GM18861 (cell line): ENCODE data around the gene TARP.
A peak's percentile ranks its signal among the peaks of the same experiment; 100 is the strongest.
"Not testable (repeated sequence)": the region's sequence is repeated elsewhere in the genome, so short reads cannot be mapped to it uniquely, and the experiment has no call there.

Experiments used
- ATAC-seq: cut with Tn5 transposase; IDR thresholded peaks from one replicate; pipeline ENCODE4 v1.9.1; 2021; ENCODE audit not compliant: unreplicated experiment

TARP gene

DNA sequence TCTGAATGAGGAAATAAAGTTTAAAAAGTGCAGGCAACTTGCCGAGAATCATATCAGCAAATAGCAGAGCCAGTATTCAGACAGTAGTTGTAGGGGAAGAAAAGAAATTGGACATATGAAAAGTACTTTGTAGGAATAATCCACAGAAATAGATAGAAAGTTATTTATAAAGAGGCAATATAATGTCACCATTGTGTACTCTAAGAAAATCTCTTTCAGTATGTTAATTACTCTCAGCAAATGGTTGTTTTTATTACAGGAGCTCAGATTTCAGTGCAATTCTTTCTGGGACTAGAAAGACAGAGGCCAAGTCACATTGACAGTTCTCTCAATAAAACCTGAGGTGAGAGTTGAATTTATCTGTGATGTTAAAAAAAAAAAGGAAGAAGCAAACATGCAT lies 10.2 kb downstream of the TARP start:
- not testable (repeated sequence) for ATAC-seq

DNA sequence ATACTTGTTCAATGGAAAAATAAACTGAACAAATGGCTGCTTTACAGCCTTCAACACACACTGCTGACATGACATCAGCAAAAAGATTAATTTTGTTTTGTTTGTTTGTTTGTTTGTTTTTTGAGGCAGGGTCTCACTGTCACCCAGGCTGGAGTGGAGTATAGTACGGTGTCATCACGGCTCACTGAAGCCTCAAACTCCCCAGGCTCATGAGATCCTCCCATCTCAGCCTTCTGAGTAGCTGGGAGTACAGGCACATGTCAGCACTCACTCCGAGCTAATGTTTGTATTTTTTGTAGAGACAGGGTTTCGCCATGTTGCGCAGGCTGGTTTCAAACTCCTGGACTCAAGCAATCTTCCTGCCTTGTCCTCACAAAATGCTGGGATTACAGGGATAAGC lies 10.9 kb downstream of the TARP start:
- no peak for ATAC-seq

DNA sequence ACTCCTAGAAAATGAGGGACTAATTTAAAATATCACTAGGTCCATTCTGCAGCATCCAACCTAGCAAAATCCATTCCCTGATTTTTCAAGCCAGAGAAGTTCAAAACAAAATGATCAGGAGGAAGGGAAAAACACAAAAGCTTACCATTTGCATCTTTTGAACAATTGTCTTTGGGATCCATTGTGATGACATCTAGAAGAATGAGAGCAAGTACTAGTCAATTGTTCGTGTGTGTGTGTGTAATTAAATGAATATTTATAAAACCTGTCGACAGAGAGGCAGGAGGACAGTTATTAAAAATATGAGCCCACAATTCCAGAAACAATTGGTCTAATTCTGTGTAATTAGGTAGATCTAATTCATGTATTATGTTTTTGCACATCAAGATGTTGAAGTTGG lies 11.4 kb downstream of the TARP start:
- not testable (repeated sequence) for ATAC-seq

DNA sequence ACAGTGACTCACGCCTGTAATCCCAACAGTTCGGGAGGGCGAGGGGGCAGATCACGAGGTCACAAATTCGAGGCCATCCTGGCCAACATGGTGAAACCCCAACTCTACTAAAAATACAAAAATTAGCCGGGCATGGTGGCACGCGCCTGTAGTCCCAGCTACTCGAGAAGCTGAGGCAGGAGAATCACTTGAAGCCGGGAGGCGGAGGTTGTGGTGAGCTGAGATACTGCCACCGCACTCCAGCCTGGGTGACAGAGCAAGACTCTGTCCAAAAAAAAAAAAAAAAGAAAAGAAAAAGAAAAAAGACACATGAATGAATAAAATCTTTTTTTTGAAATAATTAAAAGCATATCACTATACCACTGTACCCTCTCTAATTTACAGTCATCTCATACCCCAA lies 11.8 kb downstream of the TARP start:
- not testable (repeated sequence) for ATAC-seq

DNA sequence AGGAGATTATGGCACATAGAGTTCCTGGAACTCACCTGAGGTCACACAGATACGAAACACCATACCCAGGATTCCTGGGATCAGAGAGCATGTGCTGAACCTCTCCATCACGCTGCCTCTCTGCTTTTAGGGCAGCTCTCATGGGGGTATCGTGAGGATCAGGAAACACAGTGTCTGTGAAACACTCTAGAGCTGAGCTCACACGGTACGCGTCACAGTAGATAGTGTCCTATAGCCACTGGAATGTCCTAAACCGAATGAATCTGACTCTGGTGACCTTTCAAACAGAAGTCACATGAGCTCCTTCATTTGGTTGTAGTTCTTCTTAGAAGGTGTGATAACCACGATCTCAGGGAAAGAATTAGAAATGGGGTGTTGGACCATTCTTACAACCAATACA lies 14.3 kb downstream of the TARP start:
- ATAC-seq: not testable (repeated sequence)

DNA sequence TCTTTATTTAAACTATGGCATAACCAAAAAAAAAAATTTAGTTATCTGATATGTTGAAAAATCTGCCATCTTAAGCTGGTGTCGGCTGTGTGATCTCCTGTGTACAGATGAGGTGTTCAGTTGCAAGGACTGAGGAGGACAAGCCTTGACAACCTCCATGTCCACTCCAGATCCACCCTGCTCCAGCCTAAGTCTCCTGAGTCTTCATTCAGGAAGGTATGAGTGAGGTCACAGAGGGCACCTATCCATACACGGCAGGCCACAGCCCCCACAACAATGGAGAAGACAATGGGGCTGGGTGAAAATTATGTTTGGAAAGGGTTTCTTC lies 16.1 kb downstream of the TARP start:
- no peak for ATAC-seq

DNA sequence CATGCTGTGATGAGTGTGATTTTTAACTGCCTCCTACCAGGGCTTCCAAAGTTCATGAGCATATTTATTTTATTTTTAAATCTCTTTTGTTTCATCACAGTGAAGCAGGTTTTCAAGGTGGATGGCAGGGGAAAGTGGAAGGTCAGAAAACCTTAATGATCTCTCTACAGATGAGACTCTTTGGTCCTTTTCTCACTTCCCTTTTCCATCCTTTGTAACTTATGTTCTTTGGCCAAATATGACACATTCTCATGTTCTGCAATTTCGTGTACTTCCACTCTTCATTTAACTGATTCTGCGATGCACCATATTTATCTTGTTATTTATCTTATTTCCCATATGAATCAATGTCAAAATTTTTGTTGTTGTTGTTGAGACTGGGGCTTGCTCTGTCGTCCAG lies 23.6 kb downstream of the TARP start:
- ATAC-seq: not testable (repeated sequence)

DNA sequence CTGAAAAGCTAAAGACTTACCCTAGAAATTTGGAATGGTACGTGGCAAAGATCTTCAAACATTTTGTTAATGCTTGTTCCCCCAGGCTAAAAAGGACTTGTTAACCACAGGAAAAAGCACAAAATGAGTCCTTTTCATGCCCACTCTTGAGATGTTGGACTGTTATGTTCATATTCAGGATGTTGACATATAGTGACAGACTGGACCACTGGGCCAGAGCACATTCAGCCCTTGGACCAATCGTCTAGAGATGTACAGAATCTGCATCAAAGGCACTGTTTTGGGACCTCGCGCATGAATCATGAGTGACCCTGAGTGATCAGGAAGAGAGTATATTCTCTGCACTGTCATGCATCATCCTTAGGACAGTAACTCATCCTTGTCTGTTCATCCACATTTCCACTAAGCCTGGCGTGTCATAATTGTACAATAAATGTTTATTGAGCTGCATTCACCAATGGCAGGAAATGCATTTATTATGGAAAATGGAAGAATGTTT lies 25.3 kb downstream of the TARP start:
- no peak for ATAC-seq

GRCh38 chr7:38245409-38245977 lies 27.9 kb downstream of the TARP start:
- no peak for ATAC-seq

- ATAC-seq: no peak
Measured at GRCh38 chr7:38244516-38244915, 28.9 kb downstream of the TARP start.

DNA sequence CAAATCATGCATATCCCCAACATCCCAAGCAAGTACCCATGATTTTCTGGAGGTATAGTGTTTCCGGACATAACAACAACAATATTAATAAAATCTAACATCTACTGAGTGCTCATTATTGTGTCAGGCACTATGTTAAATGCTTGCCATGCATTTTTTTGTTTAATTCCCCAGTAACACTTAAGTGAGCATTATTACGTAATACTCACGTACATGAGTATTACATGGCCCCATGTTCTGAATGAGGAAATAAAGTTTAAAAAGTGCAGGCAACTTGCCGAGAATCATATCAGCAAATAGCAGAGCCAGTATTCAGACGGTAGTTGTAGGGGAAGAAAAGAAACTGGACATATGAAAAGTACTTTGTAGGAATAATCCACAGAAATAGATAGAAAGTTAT lies 30.1 kb downstream of the TARP start:
- not testable (repeated sequence) for ATAC-seq

GRCh38 chr7:38242814-38243213 lies 30.6 kb downstream of the TARP start:
- no peak for ATAC-seq

DNA sequence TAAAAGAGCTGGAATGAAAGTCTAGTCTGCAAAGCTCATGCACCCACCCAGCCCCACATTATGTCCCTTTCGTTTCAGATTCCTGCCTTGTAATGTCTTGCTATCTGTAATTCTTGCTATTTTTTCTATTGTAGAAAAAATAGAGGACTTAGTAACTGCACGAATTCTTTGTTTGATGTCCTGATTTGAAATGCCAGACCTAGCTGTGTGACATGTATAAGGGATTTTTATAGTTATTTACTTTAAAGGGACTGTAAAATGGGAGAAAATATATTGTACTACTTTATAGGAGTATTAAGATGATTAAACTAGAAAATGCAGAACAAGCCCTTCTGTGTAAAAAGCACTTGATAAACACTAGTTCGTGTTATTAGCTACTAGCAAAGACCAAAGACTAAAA lies 32.4 kb downstream of the TARP start:
- ATAC-seq: no peak

GRCh38 chr7:38239129-38239528 lies 34.3 kb downstream of the TARP start:
- ATAC-seq: not testable (repeated sequence)

DNA sequence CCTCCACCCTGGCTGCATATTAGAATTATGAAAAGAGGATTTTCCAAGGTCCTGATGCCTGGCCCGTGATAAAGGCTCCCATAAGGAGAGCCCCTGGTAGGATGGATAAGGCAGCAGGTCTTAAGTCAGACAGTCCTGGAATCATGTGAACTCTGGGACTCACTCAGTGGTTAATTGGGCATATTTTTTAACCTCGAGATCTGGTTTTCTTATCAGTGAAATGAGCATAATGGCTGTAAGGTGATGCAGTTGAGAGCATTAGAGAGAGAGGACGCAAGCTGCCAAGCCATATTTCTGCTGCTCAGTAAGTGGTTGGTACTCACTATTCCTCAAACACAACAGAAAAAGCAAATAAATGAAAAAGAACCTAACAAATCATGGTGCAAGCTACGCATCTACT lies 37.8 kb downstream of the TARP start:
- no peak for ATAC-seq

DNA sequence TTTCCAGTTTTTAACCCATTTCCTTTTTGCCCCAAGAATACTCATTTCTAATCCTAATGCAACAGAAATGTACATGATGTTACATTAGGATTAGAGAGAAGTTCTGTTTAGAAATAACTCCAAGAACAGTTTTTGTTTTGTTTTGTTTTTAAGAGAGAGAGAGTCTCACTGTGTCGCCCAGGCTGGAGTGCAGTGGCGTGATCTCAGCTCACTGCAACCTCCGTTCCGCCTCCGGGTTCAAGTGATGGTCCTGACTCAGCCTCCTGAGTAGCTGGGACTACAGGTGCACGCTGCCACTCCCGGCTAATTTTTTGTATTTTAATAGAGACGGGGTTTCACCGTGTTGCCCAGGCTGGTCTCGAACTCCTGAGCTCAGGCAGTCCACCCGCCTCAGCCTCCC lies 38.7 kb downstream of the TARP start:
- ATAC-seq: not testable (repeated sequence)

GRCh38 chr7:38232502-38233366 lies 40.7 kb downstream of the TARP start:
- peak; percentile 52 for ATAC-seq

DNA sequence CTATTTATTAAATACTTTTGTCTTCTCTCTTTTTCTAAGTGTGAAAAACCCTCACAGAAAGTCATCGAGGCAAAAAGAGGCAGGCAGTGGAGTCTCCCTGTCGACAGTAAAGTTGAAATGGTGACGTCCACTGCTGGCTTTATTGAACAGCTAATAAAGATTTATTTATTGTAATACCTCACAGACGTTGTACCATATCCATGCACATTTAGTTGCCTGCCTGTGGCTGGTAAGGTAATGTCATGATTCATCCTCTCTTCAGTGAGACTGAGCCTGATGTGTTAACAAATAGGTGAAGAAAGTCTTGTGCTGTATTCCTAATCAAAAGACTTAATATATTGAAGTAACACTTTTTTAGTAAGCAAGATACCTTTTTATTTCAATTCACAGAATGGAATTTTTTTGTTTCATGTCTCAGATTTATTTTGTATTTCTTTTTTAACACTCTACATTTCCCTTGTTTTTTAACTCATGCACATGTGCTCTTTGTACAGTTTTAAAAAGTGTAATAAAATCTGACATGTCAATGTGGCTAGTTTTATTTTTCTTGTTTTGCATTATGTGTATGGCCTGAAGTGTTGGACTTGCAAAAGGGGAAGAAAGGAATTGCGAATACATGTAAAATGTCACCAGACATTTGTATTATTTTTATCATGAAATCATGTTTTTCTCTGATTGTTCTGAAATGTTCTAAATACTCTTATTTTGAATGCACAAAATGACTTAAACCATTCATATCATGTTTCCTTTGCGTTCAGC lies 43.4 kb downstream of the TARP start:
- no peak for ATAC-seq

DNA sequence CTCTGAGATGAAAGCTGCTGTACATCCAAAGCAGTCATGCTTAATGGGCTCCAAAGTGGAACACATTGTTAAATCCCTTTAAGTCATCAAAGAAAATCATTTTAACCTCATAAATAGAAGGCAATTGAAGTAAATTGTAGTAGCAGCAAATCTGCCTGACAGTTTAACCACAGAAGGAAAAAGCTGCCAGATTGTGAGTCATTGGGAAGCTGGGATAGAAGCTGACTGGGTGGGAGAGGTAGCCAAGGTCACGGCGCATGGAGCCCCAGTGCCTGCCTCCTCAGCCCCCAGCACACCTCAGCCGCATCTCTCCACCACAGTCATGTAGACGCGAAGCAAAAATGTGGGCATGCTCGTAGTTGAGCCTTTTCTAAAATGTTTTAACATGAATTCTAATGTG lies 44.0 kb downstream of the TARP start:
- ATAC-seq: no peak

- ATAC-seq: no peak
Measured at GRCh38 chr7:38224392-38224791, 49.0 kb downstream of the TARP start.

GRCh38 chr7:38223306-38223705 lies 50.1 kb downstream of the TARP start:
- no peak for ATAC-seq
